CD4-positive, alpha-beta T cell treated with Interleukin-21 for 1 hour (primary cell): ENCODE data around the gene RFX8.
"Not testable (repeated sequence)": the region's sequence is repeated elsewhere in the genome, so short reads cannot be mapped to it uniquely, and the experiment has no call there.

Experiments
- DNase-seq: peaks from one replicate; pipeline ENCODE4 v3.0.0-alpha.2; 2020

Gene RFX8

DNA sequence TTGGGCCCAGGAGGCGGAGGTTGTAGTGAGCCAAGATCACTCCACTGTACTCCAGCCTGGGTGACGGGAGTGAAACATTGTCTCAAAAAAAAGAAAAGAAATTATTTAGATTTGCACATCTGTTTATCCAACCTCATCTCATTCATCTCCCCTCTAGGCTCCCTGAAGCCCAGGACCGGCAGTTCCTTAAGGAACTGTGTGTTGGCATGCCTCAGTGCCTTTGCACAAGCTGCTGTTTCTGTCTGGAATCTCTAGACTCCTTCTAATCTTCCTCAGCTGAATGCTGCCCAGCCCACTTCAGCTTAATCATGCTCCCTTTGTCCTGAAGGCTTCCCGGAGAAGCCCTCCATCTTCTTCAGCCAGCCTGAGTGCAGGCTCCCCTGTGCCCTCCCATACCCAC, 10.9 kb upstream of the RFX8 start:
- no peak for DNase-seq

DNA sequence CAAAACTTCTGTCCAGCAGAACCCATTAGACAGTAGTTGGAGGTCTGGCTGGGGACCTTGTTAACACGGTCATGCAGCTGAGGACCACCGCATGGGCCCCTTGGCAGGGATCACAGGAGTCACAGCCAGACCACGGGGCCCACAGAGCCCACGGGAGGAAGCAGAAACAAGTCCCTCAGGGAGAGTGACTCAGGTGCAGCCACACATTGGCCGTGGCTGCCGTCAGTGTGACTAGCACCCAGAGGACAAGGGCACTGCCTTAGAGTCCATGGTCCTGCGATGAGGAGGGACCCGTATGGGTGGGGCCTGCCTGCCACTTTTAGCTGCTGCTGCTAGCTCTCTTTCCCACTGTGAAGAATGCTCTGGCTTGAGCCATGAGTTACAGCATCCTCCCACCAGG, 5.9 kb upstream of the RFX8 start:
- no peak for DNase-seq

DNA sequence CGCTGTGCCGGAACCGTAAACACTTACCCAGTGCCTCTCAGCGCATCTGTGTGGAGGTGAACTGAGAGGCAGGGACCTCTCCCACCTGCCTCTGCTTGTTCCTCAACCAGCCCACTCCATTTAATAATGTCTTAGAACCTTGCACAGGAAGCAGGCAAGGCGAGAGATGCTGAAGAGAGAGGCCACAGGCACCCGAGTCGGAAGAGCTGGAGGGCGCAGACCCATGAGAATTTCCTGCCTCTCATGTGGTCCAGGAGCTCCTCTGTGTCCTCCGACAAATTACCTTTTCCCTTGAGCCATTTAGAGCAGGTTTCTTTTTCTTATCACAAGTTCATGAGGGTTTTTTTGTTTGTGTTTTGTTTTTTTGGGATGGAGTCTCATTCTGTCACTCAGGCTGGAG, 4.9 kb upstream of the RFX8 start:
- DNase-seq: no peak

DNA sequence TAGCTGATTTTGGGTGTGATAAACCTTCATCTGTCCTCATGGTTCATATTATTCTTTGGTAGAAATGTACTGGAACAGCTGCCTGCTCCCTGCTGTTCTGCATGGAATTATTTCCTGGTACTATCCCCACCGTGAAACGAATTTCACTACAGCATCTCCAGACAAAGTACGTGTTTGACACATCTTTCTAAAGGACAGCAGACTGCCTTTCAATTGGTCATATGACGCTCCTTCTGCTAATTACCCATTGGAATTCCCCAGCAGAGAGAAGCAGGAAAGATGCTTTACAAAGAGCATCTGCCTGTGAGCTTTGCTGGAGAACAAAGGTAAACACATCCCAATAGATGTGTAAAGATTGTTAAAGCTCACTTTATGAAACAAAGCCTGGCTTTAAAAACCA, 4.4 kb upstream of the RFX8 start:
- DNase-seq: no peak

DNA sequence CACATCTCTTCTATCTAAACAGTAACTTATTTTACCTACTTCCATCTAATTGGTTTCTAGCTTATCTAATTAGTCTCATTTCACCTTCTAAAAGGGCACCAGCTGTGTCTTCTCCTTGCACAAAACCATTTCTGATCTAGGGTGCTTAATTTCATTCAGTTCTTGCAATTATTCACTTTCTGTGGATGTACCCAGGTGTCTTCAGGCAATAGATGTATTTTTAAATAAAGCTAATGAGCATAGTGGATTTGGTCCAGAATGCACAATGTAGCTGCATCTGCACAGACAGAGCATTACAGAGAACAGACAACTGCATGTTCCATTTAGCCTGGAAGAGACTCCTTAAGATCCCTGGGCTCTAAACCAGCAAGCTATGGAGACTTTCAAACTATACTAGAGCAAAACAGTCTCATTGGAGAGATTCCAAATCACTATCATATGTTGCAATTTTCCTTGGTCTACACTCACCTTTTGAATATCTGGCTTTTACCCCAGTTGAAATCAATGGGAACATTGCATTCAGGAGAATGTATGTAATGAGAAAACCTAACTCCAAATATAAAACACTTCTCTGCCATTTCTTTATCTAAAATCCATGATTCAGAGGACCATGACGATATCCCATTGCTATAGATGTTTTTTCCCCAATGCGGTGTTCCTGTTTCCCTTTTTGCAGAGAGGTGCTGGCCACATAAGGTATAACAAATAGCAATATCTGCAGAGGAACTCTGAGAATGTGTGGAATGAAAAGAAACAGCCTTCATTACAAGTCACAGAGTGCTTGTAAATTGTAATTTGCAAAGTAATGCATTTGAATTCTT, 3.5 kb upstream of the RFX8 start:
- no peak for DNase-seq

DNA sequence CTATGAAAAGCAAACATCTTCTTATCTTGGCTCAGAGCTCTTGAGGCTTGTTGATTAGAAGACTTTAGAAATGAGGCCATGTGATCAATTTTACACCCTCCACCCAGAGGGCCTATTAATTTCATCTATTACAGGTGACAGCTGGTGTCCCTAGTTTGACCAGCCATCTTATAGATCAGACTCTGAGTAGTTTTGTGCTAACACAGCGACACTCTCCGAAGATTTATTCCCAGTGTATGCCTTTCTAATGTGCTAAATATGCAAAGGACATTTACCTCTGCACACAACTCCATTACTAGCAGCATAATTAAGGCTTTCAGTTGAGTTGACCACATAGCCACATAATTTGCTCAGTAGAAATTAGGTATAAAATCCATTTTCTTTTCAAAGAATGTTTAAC, 2.6 kb upstream of the RFX8 start:
- DNase-seq: no peak

DNA sequence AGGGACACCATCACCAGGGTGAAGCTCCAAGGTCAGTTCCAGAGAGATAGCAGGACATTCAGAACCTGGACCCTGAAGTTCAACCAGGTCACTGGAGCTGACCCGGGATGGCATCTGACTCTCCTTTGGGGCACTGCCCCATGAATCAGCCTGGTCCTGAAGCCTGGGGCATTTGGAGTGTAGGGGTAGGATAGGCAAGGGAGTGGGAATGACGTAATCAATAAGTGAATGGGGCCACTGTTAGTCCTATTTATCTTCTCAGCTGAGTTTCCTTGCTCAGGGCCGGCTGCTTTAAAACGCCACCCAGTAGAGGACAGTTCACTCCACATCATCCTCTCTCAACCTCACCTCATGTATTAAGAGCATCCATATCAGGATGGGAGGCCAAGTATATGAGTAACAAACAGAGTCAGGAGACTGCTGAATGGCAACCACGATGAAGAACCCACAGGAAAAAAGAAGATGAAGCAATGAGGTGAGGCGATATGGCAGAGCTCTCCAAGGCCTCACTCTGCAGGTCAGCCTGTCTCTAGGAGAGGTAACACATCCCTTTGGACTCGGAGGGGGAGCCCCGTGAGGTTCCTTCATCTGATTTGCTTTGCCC, 1.8 kb upstream of the RFX8 start:
- no peak for DNase-seq

DNA sequence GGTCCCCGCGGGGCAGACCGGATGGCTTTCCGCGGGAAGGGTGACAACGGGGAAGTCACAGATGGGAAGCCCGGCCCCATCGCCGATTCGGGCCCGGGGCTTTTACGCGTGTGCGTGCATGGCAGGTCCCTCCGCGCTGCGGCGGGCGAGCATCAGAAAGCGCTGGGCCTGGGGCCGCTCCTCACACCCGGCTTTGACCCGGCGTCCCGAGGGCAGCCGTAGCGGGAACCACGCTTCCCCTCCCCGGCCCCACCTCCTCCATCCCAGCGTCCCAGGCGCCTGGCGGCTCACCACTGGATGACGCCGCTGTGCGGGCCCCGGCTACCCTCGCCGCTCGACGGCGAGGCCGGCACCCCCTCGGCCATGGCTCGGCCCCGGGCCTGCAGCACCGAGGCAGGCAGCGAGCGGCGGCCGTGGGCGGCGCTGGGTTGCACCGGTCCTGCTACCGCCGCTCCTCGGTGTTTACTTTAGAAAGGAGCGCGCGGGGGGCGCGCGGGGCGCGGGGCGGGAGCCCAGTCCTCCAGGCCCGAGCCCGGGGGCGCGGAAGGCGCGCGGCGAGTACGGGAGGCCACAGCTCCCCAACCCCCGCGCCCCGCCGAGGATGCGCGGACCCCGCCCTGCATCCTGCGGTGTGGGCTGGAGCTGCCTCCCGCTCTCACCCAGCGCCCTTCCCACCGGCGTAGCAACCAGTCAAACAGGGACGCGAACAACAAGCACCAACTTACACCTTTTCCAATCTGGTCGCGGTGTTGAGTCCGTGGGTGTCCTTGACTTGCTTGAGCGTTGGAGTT, 806 bp downstream of the RFX8 start:
- peak; percentile 25 for DNase-seq

DNA sequence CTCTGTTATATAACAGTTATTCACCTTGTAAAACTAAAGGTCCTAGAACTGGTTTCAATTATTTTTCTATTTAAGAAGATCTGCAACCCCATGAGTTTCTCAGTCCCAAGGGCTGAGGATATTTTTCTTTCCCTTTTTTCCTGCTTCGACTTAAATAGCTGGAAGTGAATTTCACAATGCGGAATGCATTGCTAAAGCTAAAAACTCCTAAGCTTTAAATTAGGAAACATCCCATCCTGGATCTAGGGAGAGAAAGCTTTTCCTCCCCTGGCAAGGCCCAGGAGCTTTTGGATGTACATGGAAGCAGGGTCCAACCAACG, 1.4 kb downstream of the RFX8 start:
- DNase-seq: no peak

DNA sequence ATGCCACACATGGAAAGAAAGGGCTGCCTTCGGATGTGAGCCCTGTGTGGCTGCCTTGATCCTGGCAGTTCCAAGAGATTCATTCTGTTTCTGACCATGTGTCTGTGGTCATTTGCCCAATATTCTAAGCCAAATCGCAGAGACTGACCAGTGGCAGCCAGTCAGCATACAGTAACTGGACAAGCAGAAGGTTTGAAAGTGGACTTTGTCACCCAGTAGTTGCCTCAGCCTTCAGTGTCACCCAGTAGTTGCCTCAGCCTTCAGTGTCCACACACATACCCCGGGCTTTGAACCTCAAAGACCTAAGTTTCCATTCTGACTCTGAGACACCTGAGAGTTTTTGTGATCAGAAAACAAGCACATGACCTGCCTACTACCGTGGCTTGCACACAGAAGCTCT, 5.0 kb downstream of the RFX8 start:
- no peak for DNase-seq

DNA sequence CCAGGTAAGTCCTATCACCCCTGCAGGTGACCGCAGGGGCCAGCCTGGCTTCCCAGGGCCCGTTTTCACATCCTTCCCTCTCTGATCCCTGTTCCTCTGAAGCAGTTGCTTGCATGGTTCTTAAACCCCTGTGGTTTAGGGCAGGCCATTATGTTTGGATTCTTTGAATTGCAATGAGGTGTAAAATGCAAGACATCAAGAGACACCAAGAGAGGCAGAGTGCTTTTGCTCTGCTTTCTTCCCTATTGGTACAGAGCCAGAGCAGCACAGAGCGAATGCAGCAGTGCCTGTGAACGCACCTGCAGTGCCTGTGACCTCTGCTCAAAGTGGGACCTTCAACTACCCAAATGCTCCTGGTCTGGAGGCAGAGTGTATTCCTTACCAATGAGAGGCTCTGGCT, 7.6 kb downstream of the RFX8 start:
- no peak for DNase-seq

DNA sequence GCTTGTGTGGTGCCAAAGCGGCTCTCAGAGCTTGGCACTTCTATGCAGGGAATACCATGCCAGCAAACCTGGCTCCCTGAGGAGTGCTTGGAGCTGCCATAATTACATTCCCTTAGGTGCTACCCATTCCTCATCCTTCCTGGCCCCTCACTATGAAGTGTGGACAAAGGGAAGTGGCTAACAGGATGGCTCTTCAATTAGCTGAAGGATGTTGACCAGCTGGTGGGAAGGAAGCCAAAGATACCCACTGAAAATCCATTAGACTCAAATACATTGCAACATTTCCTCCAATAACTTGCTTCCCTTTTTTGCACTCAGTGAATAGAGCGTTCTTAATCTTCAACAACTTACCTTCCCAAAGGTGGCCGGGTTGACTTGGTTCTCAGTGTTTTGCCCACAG, 8.5 kb downstream of the RFX8 start:
- no peak for DNase-seq

DNA sequence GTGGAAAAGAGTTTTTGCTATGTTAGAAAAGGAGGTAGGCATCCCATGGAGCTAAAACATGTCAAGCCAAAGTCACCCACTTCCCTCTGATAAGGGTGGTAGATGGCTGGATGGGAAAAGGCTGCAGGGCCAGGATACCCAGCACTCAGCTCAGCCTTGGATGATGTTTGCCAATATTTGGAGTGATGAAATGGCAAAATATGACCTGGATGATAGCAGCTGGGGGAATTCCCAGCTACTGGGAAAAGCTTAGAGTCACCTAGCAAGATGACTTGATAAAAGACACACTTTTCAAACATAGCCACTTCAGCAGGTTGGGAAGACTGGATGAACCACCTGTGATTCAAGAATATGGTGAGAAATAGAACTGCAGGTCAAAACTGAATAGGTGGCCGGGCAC, 10.1 kb downstream of the RFX8 start:
- no peak for DNase-seq

DNA sequence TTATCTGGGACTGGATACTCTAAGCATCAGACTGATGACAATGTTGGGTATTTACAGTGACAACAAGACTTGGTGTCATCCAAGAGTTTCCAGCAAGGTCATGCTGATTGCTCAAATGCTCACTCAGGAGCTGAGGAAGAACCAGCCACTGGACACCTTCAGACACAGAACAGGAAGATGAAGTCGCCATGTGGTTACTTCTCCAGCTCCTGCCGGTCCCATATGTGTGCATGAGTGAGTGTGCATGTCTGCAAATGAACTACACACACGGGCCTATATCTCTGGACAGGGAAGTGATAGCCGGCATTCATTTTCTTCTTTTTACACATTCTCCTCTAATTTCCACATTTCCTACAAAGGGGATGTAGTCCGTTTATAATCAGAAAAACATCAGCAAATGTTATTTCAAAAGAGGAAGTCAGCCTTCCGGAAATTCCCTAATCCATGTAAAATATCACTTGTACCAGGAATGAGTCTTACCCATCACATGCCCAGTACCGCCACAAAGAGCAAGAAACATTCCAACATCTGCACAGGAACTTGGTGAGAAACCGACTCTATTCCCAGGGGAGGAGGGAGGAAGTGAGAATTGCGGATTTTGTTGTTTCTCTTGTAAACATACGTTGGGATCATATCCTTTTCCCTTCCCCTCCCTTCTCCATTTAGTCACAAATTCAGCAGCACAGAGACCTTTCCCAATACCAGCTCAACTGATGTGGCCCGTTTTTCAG, 10.8 kb downstream of the RFX8 start:
- DNase-seq: no peak

DNA sequence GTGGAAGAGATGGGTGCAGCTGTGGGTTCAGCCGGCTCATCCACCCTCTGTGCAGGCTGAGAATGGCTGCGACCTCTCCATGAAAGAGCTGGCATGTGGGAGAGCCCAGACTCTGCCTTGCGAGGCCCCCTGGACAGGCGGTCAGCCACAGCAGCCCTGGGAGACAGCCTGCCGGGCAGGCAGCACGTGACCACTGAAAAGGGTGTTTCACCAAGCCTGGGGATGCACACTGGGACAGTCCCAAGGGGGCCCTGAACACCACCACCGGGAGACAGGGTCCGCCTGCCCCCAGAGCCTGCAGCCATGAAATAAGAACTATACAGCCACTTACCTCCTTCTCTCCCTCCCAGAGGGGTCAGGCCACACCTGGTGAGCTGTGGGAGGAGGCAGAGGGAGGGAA, 11.5 kb downstream of the RFX8 start:
- no peak for DNase-seq

DNA sequence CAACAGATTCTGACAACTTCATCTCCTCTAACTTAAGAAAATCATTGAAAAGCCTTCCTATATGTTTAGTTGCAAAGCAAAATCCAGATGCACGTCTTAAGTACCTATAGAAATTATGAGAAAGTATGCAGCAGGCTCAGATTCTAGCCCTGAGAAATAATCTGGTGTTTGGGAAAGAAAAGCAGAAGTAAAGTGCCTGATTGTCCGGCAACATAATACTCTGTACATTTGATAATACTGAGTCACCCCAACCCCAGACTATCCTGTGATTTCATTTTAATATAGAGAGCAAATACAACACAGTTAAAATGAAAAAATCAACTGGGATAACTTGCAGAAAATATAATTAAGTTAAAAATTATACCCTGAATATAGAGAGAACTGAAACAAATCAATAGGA, 13.5 kb downstream of the RFX8 start:
- no peak for DNase-seq

DNA sequence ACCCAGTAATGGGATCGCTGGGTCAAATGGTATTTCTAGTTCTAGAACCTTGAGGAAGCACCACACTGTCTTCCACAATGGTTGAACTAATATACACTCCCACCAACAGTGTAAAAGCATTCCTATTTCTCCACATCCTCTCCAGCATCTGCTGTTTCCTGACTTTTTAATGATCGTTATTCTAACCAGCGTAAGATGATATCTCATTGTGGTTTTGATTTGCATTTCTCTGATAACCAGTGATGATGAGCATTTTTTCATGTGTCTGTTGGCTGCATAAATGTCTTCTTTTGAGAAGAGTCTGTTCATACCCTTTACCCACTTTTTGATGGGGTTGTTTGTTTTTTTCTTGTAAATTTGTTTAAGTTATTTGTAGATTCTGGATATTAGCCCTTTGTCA, 20.5 kb downstream of the RFX8 start:
- DNase-seq: not testable (repeated sequence)

DNA sequence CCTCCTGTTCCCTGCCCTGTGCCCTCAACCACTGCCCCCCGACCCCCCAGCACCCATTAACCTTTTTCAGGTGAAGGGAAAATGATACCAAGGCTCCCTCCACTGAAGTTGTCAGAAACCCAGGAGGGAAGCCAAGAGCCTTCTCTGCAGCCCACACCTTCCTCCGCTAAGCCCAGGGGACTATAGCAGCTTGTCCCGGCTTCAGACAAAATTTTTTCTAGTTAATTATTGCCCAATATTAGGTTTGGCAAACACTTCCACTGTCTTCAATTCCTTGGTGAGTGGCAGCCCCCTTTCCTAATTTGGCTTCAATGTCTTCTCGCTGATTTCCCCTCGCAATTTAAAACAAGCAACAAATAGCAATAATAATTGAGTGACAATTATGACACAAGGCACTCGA, 23.9 kb downstream of the RFX8 start:
- no peak for DNase-seq

DNA sequence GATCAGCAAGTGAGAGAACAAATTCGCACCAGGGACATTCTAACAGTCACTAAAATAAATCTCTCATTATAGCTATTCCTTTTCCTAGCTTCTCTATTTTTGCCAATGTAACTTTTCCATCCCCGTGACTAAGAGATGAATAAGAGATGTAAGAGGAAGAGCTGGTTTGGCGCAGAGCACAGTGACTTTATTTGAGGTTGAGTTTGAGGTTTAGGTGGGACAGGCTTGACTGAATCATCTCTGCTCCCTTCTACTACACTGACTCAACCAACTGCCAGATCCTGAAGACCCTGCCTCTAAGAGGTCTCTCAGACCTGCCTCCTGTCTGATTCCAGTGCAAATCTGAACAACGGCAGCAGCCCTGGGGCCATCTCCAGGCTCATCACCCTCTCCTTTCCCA, 28.0 kb downstream of the RFX8 start:
- DNase-seq: no peak

DNA sequence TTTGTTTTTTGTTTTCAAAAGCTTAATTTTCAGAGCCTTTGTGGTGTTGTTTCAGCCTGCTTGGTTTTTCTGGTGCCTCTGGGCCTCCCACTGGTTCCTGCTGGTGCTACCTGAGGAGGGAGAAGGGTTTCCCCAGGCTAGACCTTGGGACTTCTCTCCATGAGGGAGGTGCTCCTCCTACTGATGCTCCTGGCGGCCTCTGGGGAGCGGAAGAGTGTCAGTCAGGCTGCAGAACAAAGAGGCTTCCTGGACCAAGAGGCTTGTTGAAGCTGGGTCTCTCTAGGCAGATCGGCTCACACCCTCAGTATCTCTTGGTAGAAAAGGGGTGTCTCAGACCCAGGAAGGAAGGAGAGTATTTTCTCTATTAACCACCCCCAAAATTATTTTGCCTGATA, 32.2 kb downstream of the RFX8 start:
- no peak for DNase-seq

DNA sequence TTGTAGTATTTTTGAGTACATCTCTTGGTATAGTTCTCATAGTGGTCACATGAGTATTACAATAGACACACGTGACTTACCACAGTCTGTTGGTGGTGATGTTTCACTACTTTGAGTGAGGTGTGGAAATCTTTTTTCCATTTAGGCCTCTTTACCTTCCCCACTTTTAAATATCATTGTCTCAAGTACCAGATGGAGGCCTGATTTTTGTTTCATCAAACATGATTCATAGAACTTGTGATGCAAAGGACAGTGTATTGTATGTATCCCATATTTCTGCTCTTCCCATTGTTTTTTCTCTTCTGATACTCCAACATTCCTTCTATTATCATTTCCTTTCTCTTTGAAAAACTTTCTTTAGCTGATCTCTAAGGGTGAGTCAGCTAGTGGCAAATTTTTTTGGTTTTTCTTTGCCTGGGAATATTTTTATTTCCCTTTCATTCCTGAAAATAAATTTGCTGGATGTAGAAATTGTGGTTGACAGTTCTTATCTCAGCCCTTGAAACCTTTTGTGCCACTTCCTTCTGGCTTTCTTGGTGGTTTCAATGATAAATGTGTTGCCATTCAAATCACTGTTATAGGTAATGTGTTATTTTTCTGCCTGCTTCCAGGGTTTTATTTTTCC, 32.8 kb downstream of the RFX8 start:
- DNase-seq: no peak

DNA sequence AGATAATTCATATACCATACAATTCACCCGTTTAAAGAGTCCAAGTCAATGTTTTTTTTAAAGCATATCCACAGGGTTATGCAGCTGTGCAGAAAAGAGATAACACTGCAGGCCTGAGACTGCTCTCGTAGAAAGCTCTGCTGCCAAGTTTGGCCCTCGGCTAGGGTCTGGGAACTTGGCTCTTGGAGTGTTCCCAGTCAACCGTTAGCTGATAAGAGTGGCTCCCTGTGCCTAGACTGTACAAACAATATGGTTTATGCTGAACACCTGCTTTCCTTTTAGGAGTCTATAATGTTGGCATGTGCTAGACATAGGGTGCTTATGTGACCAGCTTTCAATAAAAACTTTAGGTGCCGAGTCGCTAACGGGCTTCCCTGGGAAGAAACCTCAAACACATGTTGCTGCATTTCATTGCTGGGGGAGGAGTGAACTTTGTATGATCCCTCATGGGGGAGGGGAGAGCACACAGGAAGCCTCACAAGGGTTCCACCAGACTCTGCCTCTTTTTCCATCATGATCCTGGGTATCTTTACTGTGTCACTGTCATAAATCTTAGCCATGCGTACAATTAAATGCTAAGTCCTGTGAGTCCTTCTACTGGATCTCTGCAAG, 34.7 kb downstream of the RFX8 start:
- no peak for DNase-seq

DNA sequence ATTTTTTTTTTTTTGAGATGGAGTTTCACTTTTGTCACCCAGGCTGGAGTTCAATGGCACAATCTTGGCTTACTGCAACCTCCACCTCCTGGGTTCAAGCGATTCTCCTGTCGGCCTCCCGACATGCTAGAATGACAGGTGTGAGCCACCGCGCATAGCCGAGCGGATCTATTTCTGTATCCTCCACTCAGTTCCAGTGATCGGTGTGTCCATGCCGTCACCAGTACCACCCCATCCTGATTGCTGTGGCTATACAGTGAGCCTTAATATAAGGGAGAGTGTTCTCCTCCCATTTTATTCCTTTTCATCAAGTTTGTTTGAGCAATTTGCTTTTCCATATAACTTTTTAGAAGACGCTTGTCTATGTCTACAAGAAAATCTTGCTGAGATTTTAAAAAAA, 35.2 kb downstream of the RFX8 start:
- no peak for DNase-seq
